ENCODE measurements around the gene RNASE1. TPM values are rescaled to one million over a fixed set of nuclear protein-coding genes. Genes with fewer than 3 reads are reported as not detected.

RNASE1 gene
- polyA plus RNA-seq, 4 donors, result 164 to 175 (median 169) TPM

- no peak for DNase-seq (ENCODE audit: low read depth in 4 of 4, low spot score in 3 of 4)
Measured at GRCh38 chr14:20809917-20810316, 7.3 kb upstream of the RNASE1 start.

GRCh38 chr14:20808162-20808483, 5.5 kb upstream of the RNASE1 start:
- no peak for DNase-seq (ENCODE audit: low read depth in 4 of 4, low spot score in 3 of 4)

GRCh38 chr14:20807304-20808161, 4.9 kb upstream of the RNASE1 start:
- DNase-seq (ENCODE audit: low read depth in 4 of 4, low spot score in 3 of 4), result no peak

GRCh38 chr14:20805485-20805884, 2.8 kb upstream of the RNASE1 start:
- DNase-seq (ENCODE audit: low read depth in 4 of 4, low spot score in 3 of 4), result no peak

- no peak for DNase-seq (ENCODE audit: low read depth in 4 of 4, low spot score in 3 of 4)
Measured at GRCh38 chr14:20803223-20803622, 579 bp upstream of the RNASE1 start.

GRCh38 chr14:20801726-20802125, 918 bp downstream of the RNASE1 start:
- DNase-seq (ENCODE audit: low read depth in 4 of 4, low spot score in 3 of 4), result no peak

GRCh38 chr14:20799892-20800544, 2.6 kb downstream of the RNASE1 start:
- DNase-seq (ENCODE audit: low read depth in 4 of 4, low spot score in 3 of 4), result peak in 1 of 4 donors; percentile 16

GRCh38 chr14:20799456-20799891, 3.2 kb downstream of the RNASE1 start:
- no peak for DNase-seq (ENCODE audit: low read depth in 4 of 4, low spot score in 3 of 4)

- DNase-seq (ENCODE audit: low read depth in 4 of 4, low spot score in 3 of 4), result no peak
Measured at GRCh38 chr14:20798932-20799331, 3.7 kb downstream of the RNASE1 start.

GRCh38 chr14:20798318-20798717, 4.3 kb downstream of the RNASE1 start:
- DNase-seq (ENCODE audit: low read depth in 4 of 4, low spot score in 3 of 4), result no peak

GRCh38 chr14:20797164-20797563, 5.5 kb downstream of the RNASE1 start:
- no peak for DNase-seq (ENCODE audit: low read depth in 4 of 4, low spot score in 3 of 4)

GRCh38 chr14:20794644-20795369, 7.8 kb downstream of the RNASE1 start:
- no peak for DNase-seq (ENCODE audit: low read depth in 4 of 4, low spot score in 3 of 4)

GRCh38 chr14:20792556-20792955, 10.1 kb downstream of the RNASE1 start:
- no peak for DNase-seq (ENCODE audit: low read depth in 4 of 4, low spot score in 3 of 4)

GRCh38 chr14:20791597-20791996, 11.0 kb downstream of the RNASE1 start:
- no peak for DNase-seq (ENCODE audit: low read depth in 4 of 4, low spot score in 3 of 4)

GRCh38 chr14:20791187-20791586, 11.5 kb downstream of the RNASE1 start:
- no peak for DNase-seq (ENCODE audit: low read depth in 4 of 4, low spot score in 3 of 4)

- DNase-seq (ENCODE audit: low read depth in 4 of 4, low spot score in 3 of 4), result no peak
Measured at GRCh38 chr14:20790464-20791116, 12.1 kb downstream of the RNASE1 start.

GRCh38 chr14:20789230-20789813, 13.3 kb downstream of the RNASE1 start:
- DNase-seq (ENCODE audit: low read depth in 4 of 4, low spot score in 3 of 4), result no peak

GRCh38 chr14:20787025-20787424, 15.6 kb downstream of the RNASE1 start:
- DNase-seq (ENCODE audit: low read depth in 4 of 4, low spot score in 3 of 4), result no peak

- no peak for DNase-seq (ENCODE audit: low read depth in 4 of 4, low spot score in 3 of 4)
Measured at GRCh38 chr14:20782280-20782890, 20.3 kb downstream of the RNASE1 start.

GRCh38 chr14:20781803-20782202, 20.8 kb downstream of the RNASE1 start:
- DNase-seq (ENCODE audit: low read depth in 4 of 4, low spot score in 3 of 4), result no peak

Data from right renal pelvis (tissue), 4 donors.